HG02852 (cell line): ENCODE measurements around the gene EWSR1.
"Not testable (repeated sequence)": the region's sequence is repeated elsewhere in the genome, so short reads cannot be mapped to it uniquely, and the experiment has no call there.

Experiments used
- ATAC-seq: cut with Tn5 transposase; IDR thresholded peaks from one replicate; pipeline ENCODE4 v1.9.1; 2021; ENCODE audit warnings: mild to moderate bottlenecking, moderate library complexity; ENCODE audit not compliant: unreplicated experiment

EWSR1 gene, protein sequence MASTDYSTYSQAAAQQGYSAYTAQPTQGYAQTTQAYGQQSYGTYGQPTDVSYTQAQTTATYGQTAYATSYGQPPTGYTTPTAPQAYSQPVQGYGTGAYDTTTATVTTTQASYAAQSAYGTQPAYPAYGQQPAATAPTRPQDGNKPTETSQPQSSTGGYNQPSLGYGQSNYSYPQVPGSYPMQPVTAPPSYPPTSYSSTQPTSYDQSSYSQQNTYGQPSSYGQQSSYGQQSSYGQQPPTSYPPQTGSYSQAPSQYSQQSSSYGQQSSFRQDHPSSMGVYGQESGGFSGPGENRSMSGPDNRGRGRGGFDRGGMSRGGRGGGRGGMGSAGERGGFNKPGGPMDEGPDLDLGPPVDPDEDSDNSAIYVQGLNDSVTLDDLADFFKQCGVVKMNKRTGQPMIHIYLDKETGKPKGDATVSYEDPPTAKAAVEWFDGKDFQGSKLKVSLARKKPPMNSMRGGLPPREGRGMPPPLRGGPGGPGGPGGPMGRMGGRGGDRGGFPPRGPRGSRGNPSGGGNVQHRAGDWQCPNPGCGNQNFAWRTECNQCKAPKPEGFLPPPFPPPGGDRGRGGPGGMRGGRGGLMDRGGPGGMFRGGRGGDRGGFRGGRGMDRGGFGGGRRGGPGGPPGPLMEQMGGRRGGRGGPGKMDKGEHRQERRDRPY

DNA sequence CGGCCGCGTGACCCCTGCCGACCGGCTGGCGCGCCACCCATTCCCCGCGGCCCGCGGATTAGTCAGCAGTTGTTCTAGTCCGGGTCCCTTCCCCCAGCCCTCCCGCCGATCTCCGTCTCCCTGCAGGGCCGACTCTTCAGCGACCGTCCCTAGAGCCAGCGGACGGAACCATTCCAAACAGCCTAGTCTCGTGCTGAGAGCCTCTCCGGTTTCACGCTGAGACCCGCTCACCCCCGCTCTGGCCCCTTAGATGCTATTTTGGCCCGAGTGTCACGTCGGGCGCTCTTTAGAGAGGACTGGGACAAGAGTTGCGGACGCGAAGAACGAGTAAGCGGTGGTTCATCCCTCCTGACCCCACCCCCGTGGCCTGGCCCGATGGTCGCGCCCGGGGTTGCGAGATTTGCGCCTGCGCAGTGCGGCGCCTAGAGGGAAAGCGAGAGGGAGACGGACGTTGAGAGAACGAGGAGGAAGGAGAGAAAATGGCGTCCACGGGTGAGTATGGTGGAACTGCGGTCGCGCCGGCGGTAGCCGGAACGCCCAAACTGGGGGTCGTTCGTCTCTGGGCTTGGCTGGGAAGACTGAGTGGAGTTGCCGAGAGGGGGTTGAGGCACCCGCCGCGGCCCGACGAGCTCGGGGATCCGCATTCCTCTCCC lies at the start of gene EWSR1, which contains the start of gene RHBDD3:
TSS of gene EWSR1 (plus strand) at position 411 of the 653 bp plus-strand sequence. CDS start at position 480, 69 bp downstream.
TSS of gene RHBDD3 (minus strand) at position 124 of the 653 bp plus-strand sequence. CDS start 2,355 bp downstream, outside the sequence.
- peak; percentile 76 for ATAC-seq

DNA sequence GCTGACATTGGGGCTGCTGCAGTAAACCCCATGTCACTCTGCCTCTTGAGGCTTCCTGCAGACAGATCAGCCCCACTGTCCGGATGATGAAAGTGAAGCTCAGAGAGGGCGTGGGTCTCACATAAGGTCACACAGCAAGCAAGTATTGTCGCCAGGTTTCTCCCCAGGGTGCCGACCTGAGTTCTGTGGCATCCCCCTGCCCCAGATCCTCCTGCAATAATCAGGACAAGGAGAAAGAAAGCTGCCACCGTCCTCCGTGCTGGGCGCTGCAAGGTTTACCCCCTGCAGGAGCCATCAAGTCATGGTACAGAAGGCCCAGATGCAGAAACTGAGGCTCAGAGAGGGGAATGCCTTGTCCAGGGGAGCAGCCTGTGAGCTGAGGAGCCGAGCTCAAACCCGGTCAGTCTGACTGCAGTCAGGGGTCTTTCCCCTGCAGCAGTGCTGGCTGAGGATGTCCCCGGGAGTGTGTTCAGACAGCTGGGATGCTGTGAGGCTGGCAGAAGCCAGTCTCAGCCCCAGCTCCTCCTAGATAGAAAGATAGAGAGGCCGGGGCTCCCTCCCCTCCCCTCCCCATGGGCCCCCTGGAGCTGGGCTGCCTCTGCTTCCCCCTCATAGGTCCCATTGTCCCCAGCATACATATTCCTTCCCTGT lies 49.2 kb upstream of the EWSR1 start:
- no peak for ATAC-seq

DNA sequence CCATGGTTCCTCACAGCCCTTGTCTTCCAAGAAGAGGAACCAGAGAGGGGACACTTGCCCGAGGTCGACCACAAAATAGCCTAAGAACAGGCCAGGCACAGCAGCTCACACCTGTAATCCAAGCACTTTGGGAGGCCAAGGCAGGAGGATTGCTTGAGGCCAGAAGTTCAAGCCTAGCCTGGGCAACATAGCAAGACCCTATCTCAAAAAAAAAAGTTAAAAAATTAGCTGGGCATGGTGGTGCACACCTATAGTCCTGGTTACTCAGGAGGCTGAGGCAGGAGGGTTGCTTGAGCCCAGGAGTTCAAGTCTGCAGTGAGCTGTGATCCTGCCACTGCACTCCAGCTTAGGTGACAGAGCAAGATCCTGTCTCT lies 48.7 kb upstream of the EWSR1 start:
- ATAC-seq = not testable (repeated sequence)

DNA sequence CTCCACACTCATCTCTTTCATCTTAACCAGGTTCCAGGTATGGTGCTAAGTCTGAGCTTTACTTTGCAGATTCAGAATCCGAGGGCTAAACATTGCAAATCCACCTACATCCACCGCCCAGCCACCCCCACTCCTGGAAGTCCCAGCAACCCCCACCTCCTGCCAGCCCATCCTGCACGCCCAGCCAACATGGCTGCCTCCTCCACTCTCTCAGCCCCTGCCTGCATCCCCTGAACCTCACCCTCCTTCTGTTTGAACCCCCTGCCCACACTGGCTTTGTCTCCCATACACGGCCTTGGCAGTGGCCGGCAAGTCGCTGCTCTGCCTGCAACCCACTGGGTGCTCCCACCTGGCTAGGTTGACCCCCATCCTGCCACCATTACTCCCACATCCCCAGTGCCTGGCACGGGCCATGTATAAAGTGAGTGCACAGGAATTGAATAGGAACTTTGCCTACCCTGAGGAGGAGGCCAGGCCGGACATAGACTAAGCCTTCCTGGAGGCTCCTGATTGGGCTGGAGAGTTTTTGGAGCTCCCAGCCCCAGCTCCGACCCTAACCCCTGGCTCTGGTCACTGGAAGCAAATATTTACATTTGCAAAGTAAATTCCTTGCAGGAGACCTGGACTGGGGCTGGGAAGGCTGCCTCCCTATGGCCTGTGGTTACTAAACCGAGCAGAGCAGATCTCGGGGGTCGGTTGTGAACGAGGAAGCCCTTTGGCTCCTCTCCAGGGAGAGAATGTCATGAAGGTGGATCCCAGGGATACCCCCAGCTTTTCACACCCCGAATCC lies 48.0 kb upstream of the EWSR1 start:
- no peak for ATAC-seq

DNA sequence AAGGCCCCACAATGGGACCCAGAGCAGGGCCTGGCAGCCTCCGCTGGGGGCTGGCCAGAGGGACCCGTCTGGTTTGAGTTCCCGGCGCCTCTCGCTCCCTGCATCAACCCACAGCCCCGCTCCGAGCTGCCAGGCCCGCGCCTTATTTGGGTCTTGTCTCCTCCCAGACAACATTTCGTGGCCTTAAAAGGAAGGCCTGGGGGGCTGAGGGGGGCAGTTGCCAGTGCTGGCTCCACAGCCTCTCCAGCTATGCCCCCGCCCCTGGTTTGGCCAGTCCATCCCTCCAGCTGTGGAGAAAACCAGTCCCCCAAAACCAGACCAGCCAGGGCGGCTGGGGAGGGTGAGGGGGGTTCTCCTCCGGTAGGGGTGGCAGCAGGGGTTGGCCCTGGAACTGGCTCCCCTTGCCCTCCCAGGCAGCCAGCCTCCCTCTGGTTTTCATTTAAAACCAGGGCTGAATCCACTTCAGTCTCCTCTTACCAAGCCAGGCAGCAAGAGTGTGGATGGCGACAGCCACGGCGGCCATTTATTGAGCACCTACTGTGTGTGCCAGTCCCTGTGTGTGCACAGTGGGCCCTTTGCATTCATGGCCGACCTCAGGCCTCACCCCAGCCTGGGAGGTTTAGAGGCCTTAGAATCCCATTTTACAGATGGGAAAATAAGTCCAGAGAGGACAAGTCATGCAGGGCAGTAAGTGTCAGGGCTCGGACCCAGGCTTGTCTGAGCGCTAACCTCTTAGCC lies 43.8 kb upstream of the EWSR1 start:
- ATAC-seq = no peak

DNA sequence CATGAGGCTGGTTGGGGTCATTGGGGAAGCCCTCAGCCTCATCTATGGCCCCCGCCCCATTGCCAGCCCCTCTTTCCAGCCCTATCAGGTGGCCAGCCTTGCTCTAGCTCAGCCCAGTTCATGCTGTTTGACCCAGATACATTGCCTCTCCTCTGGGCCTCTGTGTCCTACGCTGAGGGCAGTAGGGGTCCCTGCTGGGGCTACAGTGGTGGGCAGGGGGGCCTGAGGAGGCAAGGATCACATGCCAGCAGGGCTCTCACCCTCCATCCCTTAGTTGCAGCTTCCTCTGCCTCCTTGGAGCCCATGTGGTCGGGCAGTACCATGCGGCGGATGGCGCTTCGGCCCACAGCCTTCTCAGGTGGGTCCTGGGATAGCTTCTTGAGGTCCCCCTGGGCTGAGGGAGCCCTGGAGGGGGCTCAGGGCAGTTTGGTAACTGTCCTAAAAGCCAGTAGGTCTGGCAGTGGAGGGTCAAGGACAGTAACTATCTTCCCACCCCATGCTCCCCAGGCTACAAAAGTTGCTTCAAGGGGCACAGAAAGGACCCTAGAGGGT lies 43.1 kb upstream of the EWSR1 start:
- ATAC-seq = no peak

DNA sequence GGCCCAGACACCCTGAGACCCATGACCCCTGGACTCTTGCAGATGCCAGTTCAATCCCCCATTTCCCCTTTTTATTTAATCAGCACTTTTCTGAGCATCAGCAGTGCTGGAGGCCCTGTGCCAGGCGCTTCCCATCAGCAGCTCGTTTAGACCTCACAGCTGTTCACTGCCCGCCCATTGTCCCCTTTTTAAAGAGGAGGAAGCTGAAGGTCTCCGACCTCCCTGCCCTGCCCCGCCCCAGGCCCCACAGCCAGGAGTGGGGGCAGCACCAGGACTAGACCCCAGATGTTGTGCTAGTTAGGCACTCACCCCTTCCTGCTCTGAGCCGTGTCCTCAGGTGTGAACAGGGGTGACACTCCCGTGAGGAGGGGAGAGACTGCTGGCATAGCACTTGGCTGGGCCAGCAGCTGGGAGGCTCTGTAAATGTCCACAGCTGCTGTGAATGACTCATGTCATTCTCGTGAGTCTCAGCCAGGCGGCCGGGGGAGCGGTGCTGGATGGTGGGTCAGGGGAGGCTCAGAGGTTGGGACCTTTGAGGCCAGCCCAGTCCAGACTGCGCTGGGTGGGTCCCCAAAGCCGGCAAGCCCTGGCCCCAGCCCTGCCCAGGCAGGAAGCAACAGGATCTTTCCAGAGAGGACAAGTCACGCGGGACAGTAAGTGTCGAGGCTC lies 42.5 kb upstream of the EWSR1 start:
- ATAC-seq = no peak

DNA sequence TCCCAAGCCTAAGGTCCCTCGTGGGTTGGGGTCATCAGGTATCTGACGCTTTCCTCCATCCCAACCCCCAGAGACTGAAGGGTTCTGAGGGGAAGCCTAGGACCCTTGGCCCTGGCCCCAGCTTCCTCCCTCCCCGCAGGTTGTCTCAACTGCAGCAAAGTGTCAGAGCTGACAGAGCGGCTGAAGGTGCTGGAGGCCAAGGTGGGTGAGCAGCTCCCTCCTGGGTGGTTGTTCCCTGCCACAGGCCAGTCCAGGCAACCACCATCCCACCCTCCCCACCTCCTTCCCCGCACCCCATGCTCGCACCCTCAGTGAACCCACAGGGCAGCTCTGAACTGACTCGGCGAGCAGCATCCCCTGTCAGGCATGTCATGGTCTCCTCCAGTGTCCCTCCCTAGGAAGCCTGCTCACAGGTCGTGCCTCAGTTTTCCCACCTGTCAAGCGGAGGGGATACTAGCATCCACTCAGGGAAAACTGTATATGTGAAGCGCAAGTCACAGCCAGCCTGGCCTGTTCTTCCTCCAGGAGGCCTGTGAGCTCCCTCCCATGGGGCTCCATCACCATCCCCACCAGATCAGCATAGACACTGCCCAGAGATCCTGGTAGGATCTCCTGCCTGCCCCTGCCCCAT lies 41.6 kb upstream of the EWSR1 start:
- ATAC-seq = no peak

DNA sequence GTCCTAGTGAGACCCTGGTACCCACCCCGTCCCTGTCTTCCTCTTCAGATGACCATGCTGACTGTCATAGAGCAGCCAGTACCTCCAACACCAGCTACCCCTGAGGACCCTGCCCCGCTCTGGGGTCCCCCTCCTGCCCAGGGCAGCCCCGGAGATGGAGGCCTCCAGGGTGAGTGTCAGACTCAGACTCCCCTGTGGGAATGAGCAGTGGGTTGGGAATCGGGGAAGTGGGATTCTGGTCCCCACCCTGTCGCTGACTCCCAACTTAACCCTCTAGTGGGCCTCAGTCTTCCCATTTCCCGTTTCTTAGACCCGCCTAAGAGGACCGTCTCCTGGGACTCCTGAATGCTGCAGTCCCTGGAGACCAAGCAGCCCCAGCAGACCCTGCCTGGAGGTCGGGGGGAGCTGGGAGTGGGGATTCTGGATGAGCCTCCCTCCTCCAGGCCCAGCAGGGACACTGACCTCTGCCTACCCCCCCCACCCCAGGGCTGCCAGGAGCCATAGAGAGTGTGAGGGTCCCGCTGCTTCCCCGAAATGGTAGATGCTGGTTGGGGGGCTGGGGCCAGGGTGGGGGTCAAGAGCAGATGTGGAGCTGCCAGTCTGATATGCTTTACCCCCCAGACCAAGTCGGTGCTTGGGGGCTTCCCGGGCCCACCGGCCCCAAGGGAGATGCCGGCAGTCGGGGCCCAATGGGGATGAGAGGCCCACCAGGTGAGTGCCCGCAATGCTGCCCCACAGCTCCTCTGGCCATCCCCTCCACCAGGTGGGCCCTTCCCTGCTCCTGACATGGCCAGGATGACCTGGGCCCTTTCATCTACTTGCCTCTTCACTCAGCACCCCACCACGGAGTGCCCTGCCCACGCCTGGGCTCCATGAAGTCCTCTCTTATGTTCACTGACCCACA lies 36.8 kb upstream of the EWSR1 start:
- ATAC-seq = no peak

DNA sequence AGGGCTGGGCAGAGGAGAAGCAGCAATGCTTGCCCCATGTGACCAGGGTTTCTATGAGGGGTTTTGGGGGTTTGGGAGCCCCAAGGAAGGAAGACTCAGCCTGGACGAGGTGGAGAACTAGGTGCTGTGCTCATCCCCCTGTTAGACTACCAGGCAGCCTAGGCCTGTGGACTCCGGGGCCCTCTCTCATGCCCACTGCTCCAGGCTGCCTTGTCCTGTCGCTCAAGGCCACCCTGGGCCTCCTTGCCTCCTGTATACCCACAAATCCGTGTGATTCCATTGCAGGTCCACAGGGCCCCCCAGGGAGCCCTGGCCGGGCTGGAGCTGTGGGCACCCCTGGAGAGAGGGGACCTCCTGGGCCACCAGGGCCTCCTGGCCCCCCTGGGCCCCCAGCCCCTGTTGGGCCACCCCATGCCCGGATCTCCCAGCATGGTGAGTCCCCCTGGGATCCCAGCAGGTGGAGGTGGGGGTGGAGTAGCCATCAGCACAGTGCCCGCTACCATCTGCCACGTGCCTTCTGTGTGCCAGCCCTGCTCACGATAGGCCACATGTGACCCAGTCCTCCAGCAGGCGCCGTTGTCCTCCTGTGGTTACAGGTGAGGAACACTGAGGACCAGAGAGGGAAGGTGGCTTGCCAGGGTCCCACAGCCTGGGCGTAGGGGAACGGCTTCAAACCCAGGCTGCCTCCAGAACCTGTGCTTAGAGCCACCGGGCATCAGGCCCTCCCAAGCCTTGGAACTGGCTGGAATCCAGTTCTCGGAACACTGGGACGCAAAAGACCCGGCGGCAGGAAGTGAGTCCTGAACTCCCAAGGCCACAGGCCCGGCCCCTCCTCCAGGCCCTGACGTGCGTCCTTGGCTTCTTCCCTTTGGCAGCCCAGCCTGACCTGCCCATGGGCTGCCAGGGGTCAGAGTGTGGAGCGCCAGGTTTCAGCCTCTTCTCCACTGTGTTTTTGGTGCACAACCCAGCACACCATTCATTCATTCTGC lies 35.8 kb upstream of the EWSR1 start:
- no peak for ATAC-seq

DNA sequence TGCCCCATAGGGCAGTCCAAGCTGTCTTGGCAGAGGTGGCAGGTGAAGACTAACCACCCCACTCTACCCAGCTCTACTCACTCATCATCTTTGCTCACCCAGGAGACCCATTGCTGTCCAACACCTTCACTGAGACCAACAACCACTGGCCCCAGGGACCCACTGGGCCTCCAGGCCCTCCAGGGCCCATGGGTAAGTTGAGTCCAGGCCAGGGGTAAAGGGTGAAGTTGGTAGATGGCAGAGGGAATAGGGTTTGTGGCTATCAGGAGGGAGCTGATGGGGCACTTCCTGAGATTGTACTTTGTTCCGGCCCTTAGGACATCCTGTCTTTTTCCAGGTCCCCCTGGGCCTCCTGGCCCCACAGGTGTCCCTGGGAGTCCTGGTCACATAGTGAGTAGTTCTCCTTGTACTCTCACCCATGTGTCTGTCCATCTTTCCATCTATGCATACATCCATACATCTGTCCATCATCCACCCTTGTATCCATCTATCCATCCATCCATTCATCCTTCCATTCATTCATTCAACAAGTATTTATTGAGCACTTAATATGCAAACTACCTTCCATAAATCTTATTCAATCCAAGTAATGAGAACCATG lies 34.7 kb upstream of the EWSR1 start:
- no peak for ATAC-seq

DNA sequence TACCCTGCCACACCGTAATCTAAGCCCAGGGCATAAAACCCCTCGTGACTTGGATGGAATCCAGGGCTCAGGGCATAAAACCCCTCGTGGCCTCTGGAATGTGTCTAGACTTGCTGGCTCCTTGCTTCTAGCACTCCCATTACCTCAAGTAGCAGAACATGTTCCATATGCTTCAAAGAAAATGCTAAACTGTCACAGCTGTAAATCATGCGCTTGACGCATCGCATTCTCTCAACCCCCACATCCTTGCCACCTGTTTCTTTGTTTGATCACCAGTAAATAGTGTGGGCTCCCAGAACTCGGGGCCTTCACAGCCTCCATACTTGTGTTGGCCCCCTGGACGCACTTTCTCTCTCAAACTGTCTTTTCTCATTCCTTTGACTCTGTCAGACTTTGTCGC lies 27.6 kb upstream of the EWSR1 start:
- ATAC-seq = not testable (repeated sequence)

DNA sequence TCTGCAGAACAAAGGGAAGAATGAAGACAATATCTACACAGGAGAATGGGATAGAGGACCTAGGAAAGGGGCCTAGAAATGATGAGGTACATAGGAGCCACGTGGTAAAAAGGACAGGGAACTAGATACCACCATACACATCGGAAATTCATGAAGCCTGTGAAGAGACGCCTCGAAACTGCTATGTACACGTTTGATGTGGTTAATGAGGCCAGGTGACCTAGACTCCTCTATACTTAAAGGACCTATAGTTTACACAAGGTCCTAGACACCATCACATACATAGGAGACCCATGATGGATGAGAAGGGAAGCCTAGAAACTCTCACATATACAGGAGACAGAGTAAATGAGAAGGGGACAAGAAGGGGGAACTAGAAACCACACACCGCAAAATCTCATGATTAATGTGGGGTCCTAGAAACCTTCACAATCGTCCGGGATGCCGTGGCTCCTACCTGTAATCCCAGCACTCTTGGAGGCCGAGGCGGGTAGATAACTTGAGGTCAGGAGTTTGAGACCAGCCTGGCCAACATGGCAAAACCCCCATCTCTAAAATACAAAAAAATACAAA lies 24.1 kb upstream of the EWSR1 start:
- ATAC-seq = no peak

DNA sequence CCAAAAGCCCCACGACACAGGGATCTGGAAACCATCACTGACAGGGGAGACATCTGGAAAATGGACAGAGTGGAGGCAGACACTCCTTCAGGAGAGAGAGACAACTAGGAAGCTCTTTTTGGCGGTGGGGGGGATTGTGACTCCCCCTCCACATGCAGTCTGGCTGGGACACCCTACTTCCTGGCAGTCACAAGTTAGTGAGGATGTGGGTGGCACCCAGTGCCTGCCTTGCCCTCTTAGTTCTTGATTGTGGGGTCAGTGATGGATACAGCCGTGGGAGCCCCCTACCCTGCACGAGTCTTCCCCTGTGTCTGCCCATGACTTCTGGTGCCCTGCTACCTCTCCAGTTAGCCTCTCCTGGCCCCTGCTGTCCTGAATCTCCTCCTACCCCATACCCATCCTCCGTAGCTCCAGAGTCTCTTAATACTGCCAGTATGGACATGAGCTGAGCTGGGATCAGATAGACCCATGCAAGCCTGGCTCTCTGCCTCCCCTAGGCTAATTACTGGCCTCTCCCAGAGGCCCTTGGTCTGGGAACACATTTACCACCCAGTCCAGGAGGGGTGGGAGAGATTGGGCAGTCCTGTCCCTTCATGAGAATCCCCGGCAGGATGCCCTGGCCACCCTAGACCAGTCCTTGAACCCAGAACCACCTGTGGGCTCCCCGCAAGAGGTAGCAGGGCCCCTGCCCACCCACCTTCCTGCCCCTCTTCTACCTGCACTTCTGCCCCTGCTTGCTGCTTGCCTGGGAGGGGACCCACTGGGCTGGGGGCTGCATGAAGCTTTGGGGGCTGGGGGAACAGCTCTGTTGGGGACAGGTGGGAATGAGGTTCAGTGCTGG lies 23.1 kb upstream of the EWSR1 start:
- ATAC-seq = no peak
